GM23338 (cell line): ENCODE measurements around the gene SERPINA9. TPM values are rescaled to one million over a fixed set of nuclear protein-coding genes. Genes with fewer than 3 reads are reported as not detected.
"Not testable (repeated sequence)": the region's sequence is repeated elsewhere in the genome, so short reads cannot be mapped to it uniquely, and the experiment has no call there.

Experiments used
- ATAC-seq: fragments of 200-7000 bp; cut with Tn5 transposase; 3 replicates; pipeline ENCODE4 v1.9.1; 2020
- DNase-seq: peaks from one replicate; pipeline ENCODE4 v3.0.0-alpha.2; 2015; ENCODE audit warnings: low spot score
- H2AFZ ChIP-seq: fragments of 200-600 bp; sonication (generic); 2 replicates; pipeline ENCODE4 v1.8.0; 2016; ENCODE audit warnings: antibody characterized with exemption, mild to moderate bottlenecking, moderate library complexity
- H3F3A ChIP-seq: fragments of 200-600 bp; sonication (generic); replicated peaks from 2 replicates; pipeline ENCODE4 v1.8.0; 2017; ENCODE audit warnings: antibody characterized with exemption, mixed run types, low read depth
- H3K27ac ChIP-seq: fragments of 200-600 bp; sonication (generic); 2 replicates; pipeline ENCODE4 v1.6.1; 2016; ENCODE audit warnings: low read depth
- H3K27me3 ChIP-seq: fragments of 200-600 bp; sonication (generic); 2 replicates; pipeline ENCODE4 v1.8.0; 2016; ENCODE audit warnings: mild to moderate bottlenecking, mixed run types, moderate library complexity; ENCODE audit not compliant: insufficient read depth
- H3K36me3 ChIP-seq: fragments of 200-600 bp; sonication (generic); 2 replicates; pipeline ENCODE4 v1.8.0; 2016; ENCODE audit warnings: mild to moderate bottlenecking; ENCODE audit not compliant: insufficient read depth
- H3K4me1 ChIP-seq: fragments of 200-600 bp; sonication (generic); 2 replicates; pipeline ENCODE4 v1.8.0; 2016; ENCODE audit warnings: mild to moderate bottlenecking, moderate library complexity; ENCODE audit not compliant: insufficient read depth
- H3K4me2 ChIP-seq: fragments of 200-600 bp; sonication (generic); 2 replicates; pipeline ENCODE4 v1.7.1; 2017; ENCODE audit warnings: mixed run types
- H3K4me3 ChIP-seq: fragments of 200-600 bp; sonication (generic); 2 replicates; pipeline ENCODE4 v1.6.1; 2016; ENCODE audit warnings: mixed run types
- H3K79me2 ChIP-seq: fragments of 200-600 bp; sonication (generic); replicated peaks from 2 replicates; pipeline ENCODE4 v1.8.0; 2017; ENCODE audit warnings: mild to moderate bottlenecking; ENCODE audit not compliant: insufficient read depth
- H3K9me2 ChIP-seq: fragments of 200-600 bp; sonication (generic); 2 replicates; pipeline ENCODE4 v1.8.0; 2017; ENCODE audit not compliant: insufficient read depth
- H4K20me1 ChIP-seq: fragments of 200-600 bp; sonication (generic); replicated peaks from 2 replicates; pipeline ENCODE4 v1.8.0; 2017; ENCODE audit warnings: mild to moderate bottlenecking; ENCODE audit not compliant: insufficient read depth
- H3K27ac Mint-ChIP-seq: 2 replicates; pipeline ENCODE4 v1.8.0; 2020; ENCODE audit warnings: inconsistent platforms, mild to moderate bottlenecking, moderate library complexity, mixed read lengths
- H3K27me3 Mint-ChIP-seq: 3 replicates; pipeline ENCODE4 v1.8.0; 2022; ENCODE audit warnings: low read depth, mild to moderate bottlenecking, moderate library complexity, mixed read lengths, inconsistent platforms; ENCODE audit not compliant: insufficient read depth, poor library complexity
- H3K36me3 Mint-ChIP-seq: 3 replicates; pipeline ENCODE4 v1.8.0; 2021; ENCODE audit warnings: low read depth, mild to moderate bottlenecking, inconsistent platforms, moderate library complexity, mixed read lengths
- H3K4me1 Mint-ChIP-seq: 3 replicates; pipeline ENCODE4 v1.8.0; 2020; ENCODE audit warnings: mild to moderate bottlenecking, inconsistent platforms, mixed read lengths
- H3K4me3 Mint-ChIP-seq: 3 replicates; pipeline ENCODE4 v1.8.0; 2021; ENCODE audit warnings: moderate library complexity, mild to moderate bottlenecking, inconsistent platforms, mixed read lengths
- H3K9me3 Mint-ChIP-seq: 3 replicates; pipeline ENCODE4 v1.8.0; 2020; ENCODE audit warnings: moderate library complexity, mild to moderate bottlenecking, inconsistent platforms, mixed read lengths
- CREB1 ChIP-seq: fragments of 250-450 bp; sonication (Bioruptor Pico); IDR thresholded peaks from 2 replicates; pipeline ENCODE4 v1.5.0; 2020; ENCODE audit warnings: low read depth, mild to moderate bottlenecking, moderate library complexity
- EZH2 ChIP-seq: fragments of 200-600 bp; sonication (generic); IDR thresholded peaks from one replicate; pipeline ENCODE4 v1.8.0; 2017; ENCODE audit warnings: antibody characterized with exemption, mild to moderate bottlenecking, low read depth; ENCODE audit not compliant: unreplicated experiment
- JUNB ChIP-seq: IDR thresholded peaks from one replicate; pipeline ENCODE4 v1.6.1; 2016; ENCODE audit warnings: antibody characterized with exemption; ENCODE audit not compliant: unreplicated experiment
- ZNF331 ChIP-seq: fragments of 250-450 bp; sonication (Bioruptor Pico); IDR thresholded peaks from 2 replicates; pipeline ENCODE4 v1.5.0; 2020; ENCODE audit warnings: low read depth, mild to moderate bottlenecking, moderate library complexity
- polyA plus RNA-seq: library from polyadenylated mRNA; unstranded; fragments of >200 nt; fragmentation: Nextera tagmentation; extraction: Ambion mirVana; gene quantifications from 2 replicates; pipeline ENCODE4 v1.2.1, GENCODE V29; 2016
- total RNA-seq: library from RNA; depleted of rRNA; stranded (reverse); fragments of >200 nt; shearing (Covaris generic); gene quantifications from 2 replicates; pipeline ENCODE4 v1.2.3, GENCODE V29; 2014; rRNA removed
- TF ChIP-seq, protein P1 (sequence below): IDR thresholded peaks from one replicate; pipeline ENCODE4 v1.6.1; 2018; ENCODE audit warnings: antibody characterized with exemption; ENCODE audit not compliant: unreplicated experiment
- TF ChIP-seq, protein P2 (sequence below): IDR thresholded peaks from 2 replicates; pipeline ENCODE4 v1.6.1; 2016; ENCODE audit warnings: antibody characterized with exemption

Gene SERPINA9
- total and polyA plus RNA-seq, 2 experiments from 2014 or later: not detected

DNA sequence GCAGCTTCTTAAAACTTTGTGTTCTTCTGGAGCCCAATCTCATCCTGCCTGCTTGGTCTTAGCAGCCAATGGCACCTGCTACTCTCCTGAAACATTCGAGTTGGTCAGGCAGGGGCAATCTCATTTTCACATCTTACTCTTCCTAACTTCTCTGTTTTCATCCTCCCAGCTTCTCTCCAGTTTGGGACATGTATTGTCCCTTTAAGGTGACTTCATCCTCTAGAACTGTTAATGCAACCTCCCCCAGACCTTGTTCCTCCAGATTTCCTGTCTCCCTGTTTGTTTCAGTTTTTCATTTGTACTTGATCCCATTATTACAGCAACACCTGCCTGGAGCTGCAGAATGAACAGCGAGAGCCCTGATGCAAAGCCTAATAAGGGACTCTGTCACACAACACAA lies 54.7 kb downstream of the SERPINA9 start:
- H3F3A ChIP-seq: no peaks in the 10 kb centered on the region
- no peak for DNase-seq
- no peak for TF ChIP-seq JUNB
- TF ChIP-seq CREB1 (CRISPR knock-in tag): no peak
- TF ChIP-seq, protein P1, sequence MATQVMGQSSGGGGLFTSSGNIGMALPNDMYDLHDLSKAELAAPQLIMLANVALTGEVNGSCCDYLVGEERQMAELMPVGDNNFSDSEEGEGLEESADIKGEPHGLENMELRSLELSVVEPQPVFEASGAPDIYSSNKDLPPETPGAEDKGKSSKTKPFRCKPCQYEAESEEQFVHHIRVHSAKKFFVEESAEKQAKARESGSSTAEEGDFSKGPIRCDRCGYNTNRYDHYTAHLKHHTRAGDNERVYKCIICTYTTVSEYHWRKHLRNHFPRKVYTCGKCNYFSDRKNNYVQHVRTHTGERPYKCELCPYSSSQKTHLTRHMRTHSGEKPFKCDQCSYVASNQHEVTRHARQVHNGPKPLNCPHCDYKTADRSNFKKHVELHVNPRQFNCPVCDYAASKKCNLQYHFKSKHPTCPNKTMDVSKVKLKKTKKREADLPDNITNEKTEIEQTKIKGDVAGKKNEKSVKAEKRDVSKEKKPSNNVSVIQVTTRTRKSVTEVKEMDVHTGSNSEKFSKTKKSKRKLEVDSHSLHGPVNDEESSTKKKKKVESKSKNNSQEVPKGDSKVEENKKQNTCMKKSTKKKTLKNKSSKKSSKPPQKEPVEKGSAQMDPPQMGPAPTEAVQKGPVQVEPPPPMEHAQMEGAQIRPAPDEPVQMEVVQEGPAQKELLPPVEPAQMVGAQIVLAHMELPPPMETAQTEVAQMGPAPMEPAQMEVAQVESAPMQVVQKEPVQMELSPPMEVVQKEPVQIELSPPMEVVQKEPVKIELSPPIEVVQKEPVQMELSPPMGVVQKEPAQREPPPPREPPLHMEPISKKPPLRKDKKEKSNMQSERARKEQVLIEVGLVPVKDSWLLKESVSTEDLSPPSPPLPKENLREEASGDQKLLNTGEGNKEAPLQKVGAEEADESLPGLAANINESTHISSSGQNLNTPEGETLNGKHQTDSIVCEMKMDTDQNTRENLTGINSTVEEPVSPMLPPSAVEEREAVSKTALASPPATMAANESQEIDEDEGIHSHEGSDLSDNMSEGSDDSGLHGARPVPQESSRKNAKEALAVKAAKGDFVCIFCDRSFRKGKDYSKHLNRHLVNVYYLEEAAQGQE: no peak
- TF ChIP-seq, protein P2, sequence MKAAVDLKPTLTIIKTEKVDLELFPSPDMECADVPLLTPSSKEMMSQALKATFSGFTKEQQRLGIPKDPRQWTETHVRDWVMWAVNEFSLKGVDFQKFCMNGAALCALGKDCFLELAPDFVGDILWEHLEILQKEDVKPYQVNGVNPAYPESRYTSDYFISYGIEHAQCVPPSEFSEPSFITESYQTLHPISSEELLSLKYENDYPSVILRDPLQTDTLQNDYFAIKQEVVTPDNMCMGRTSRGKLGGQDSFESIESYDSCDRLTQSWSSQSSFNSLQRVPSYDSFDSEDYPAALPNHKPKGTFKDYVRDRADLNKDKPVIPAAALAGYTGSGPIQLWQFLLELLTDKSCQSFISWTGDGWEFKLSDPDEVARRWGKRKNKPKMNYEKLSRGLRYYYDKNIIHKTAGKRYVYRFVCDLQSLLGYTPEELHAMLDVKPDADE: no peak
- no peak for TF ChIP-seq EZH2
- TF ChIP-seq ZNF331: no peak
- Mint-ChIP-seq H3K9me3 (peaks cover 25% of the 10 kb centered on the region), H3K4me3 (no peak overlapping the region), H3K4me1 (peaks cover 2% of the 10 kb centered on the region; the same call in 2 of the 3 replicates), H3K27me3 (peaks cover 2% of the 10 kb centered on the region), H3K27ac (no peak overlapping the region), H3K36me3 (peaks cover 13% of the 10 kb centered on the region; the same call in 2 of the 3 replicates)
- peak overlapping the region; percentile 47; the same call in 1 of the 2 replicates for H2AFZ ChIP-seq
- H3K9me2 ChIP-seq: 0 out of 2 replicates have a peak, but pooled peaks cover 2% of the 10 kb centered on the region
- H4K20me1 ChIP-seq: no peaks in the 10 kb centered on the region
- ATAC-seq: no peak
- H3K4me2 ChIP-seq: no peak overlapping the region
- H3K27me3 ChIP-seq: no peaks in the 10 kb centered on the region
- no peaks in the 10 kb centered on the region for H3K79me2 ChIP-seq
- H3K4me3 ChIP-seq: no peak overlapping the region
- no peak overlapping the region for H3K27ac ChIP-seq
- no peaks in the 10 kb centered on the region for H3K4me1 ChIP-seq
- H3K36me3 ChIP-seq: no peaks in the 10 kb centered on the region

DNA sequence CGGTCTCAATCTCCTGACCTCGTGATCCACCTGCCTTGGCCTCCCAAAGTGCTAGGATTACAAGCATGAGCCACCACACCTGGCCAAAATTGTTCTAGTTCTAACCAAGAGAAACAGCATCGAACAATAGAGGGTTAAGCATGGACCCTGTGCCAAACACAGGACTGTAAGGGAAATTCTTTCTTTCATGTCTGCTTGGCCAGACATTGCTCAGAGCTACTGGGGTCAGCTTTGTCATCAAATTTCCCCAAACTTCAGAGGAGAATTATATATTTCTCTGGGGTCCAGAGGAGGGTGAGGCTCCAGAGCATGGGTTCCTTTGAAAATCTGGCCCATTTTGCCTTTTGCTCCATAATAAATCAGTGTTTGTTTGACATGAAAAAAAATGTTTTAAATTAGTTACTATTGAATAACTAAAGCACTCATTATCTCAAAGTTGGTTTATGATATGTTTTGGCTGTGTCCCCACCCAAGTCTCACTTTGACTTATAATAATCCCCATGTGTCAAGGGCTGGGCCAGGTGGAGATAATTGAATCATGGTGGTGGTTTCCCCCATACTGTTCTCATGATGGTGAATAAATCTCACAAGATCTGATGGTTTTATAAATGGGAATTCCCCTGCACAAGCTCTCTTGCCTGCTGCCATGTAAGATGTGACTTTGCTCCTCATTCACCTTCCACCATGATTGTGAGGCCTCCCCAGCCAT lies 58.3 kb downstream of the SERPINA9 start:
- not testable (repeated sequence) for H3K27ac Mint-ChIP-seq

More for the DNA sequence above, 58.3 kb downstream of the SERPINA9 start:
- not testable (repeated sequence) for H3K27me3 ChIP-seq, H3F3A ChIP-seq, H3K4me2 ChIP-seq, H3K36me3 ChIP-seq, H3K4me3 ChIP-seq, H3K9me2 ChIP-seq, H3K27me3 Mint-ChIP-seq, DNase-seq, H3K27ac ChIP-seq, H3K4me1 Mint-ChIP-seq, H4K20me1 ChIP-seq, H3K4me3 Mint-ChIP-seq, H2AFZ ChIP-seq, H3K79me2 ChIP-seq, ATAC-seq, H3K4me1 ChIP-seq
- peaks cover 13% of the 10 kb centered on the region; the same call in 2 of the 3 replicates for H3K36me3 Mint-ChIP-seq
- H3K9me3 Mint-ChIP-seq: peaks cover 37% of the 10 kb centered on the region

Other genes starting within 250 kb of the SERPINA9 start
- gene SERPINA10, start 182.9 kb downstream of the SERPINA9 start, total RNA-seq: not detected in 2 replicates
- gene SERPINA10, start 182.9 kb downstream of the SERPINA9 start, polyA plus RNA-seq: 0.11 and 0.16 TPM in 2 replicates
- gene SERPINA6, start 152.9 kb downstream of the SERPINA9 start, total RNA-seq: not detected in 2 replicates
- not detected in 2 replicates for gene SERPINA6, start 152.9 kb downstream of the SERPINA9 start, polyA plus RNA-seq
- not detected in 2 replicates for gene SERPINA2, start 109.5 kb downstream of the SERPINA9 start, total RNA-seq
- not detected in 2 replicates for gene SERPINA2, start 109.5 kb downstream of the SERPINA9 start, polyA plus RNA-seq
- not detected in 2 replicates for gene SERPINA1, start 87.6 kb downstream of the SERPINA9 start, total RNA-seq
- not detected in 2 replicates for gene SERPINA1, start 87.6 kb downstream of the SERPINA9 start, polyA plus RNA-seq
- gene SERPINA11, start 23.4 kb downstream of the SERPINA9 start, total RNA-seq: 0.14 TPM in 1 of 2 replicates, not detected in the other
- gene SERPINA11, start 23.4 kb downstream of the SERPINA9 start, polyA plus RNA-seq: 0.13 TPM in 1 of 2 replicates, not detected in the other
- not detected in 2 replicates for gene SERPINA12, start 33.3 kb upstream of the SERPINA9 start, total RNA-seq
- not detected in 2 replicates for gene SERPINA12, start 33.3 kb upstream of the SERPINA9 start, polyA plus RNA-seq
- not detected in 2 replicates for gene SERPINA4, start 85.2 kb upstream of the SERPINA9 start, total RNA-seq
- gene SERPINA4, start 85.2 kb upstream of the SERPINA9 start, polyA plus RNA-seq: not detected in 2 replicates
- gene SERPINA5, start 105.2 kb upstream of the SERPINA9 start, total RNA-seq: 0.90 and 1.3 TPM in 2 replicates
- gene SERPINA5, start 105.2 kb upstream of the SERPINA9 start, polyA plus RNA-seq: 0.12 and 0.81 TPM in 2 replicates
- gene SERPINA3, start 136.2 kb upstream of the SERPINA9 start, total RNA-seq: not detected in 2 replicates
- not detected in 2 replicates for gene SERPINA3, start 136.2 kb upstream of the SERPINA9 start, polyA plus RNA-seq